GM12801 (cell line): ENCODE data around the gene HCRTR1.

Experiments
- CTCF ChIP-seq: IDR thresholded peaks from one replicate; pipeline ENCODE4 v1.5.1; 2011; ENCODE audit warnings: control low read depth; ENCODE audit not compliant: insufficient read length; ENCODE audit errors: extremely low read depth

Gene HCRTR1

GRCh38 chr1:31663622-31664452, 46.3 kb downstream of the HCRTR1 start:
- TF ChIP-seq CTCF: no peak

- no peak for TF ChIP-seq CTCF
These were observed 47.0 kb downstream of the HCRTR1 start for GRCh38 chr1:31664528-31664927.

GRCh38 chr1:31665234-31665878, 47.9 kb downstream of the HCRTR1 start:
- no peak for TF ChIP-seq CTCF

- TF ChIP-seq CTCF: no peak
These were observed 48.9 kb downstream of the HCRTR1 start for GRCh38 chr1:31666263-31666963.

- no peak for TF ChIP-seq CTCF
These were observed 49.7 kb downstream of the HCRTR1 start for GRCh38 chr1:31667065-31667785.

- TF ChIP-seq CTCF: no peak
These were observed 50.9 kb downstream of the HCRTR1 start for GRCh38 chr1:31668303-31668883.
